GM13977 (cell line): ENCODE measurements around the gene DNHD1.
"Not testable (repeated sequence)": the region's sequence is repeated elsewhere in the genome, so short reads cannot be mapped to it uniquely, and the experiment has no call there.

Experiments used
- DNase-seq: peaks from one replicate; pipeline ENCODE4 v3.0.0; 2012; ENCODE audit warnings: low spot score
- in situ Hi-C: fragments of 300-500 bp; cut with MboI; formaldehyde crosslinking; loops from one replicate; pipeline ENCODE4 v1.12.0; 2022; ENCODE audit warnings: low sequenced_read_pairs, low pct_unique_long_range_greater_than_20kb, mixed read lengths, inconsistent platforms; ENCODE audit not compliant: unreplicated experiment
- TF ChIP-seq, protein P1 (sequence below): IDR thresholded peaks from 2 replicates; pipeline ENCODE4 v1.5.1; 2012; ENCODE audit warnings: mild to moderate bottlenecking, control low read depth; ENCODE audit not compliant: insufficient read depth; ENCODE audit errors: extremely low read depth, missing control alignments

Gene DNHD1

GRCh38 chr11:6498544-6498943 is 1.5 kb downstream of the DNHD1 start:
- no peak for DNase-seq
- in situ Hi-C loops: no loop called here
- TF ChIP-seq, protein P1, sequence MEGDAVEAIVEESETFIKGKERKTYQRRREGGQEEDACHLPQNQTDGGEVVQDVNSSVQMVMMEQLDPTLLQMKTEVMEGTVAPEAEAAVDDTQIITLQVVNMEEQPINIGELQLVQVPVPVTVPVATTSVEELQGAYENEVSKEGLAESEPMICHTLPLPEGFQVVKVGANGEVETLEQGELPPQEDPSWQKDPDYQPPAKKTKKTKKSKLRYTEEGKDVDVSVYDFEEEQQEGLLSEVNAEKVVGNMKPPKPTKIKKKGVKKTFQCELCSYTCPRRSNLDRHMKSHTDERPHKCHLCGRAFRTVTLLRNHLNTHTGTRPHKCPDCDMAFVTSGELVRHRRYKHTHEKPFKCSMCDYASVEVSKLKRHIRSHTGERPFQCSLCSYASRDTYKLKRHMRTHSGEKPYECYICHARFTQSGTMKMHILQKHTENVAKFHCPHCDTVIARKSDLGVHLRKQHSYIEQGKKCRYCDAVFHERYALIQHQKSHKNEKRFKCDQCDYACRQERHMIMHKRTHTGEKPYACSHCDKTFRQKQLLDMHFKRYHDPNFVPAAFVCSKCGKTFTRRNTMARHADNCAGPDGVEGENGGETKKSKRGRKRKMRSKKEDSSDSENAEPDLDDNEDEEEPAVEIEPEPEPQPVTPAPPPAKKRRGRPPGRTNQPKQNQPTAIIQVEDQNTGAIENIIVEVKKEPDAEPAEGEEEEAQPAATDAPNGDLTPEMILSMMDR: no peak

DNA sequence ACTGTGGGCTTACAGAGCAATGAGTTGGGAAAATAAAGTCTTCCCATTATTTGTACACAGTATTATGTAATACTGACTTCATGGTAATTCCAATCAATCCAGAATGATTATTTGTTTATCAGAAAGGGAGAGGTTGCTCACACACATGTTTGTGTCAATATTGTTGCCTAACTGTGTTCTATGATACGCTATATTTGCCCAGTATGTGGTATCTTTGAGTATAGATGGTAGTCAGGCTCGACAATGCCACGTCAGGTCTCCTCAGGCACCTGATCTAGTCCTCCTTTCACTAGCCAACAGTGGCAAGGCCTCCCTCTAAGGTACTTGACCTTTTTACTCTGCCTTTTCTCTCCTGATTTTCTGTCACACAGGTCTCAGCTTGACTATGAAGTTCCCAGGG is 5.3 kb downstream of the DNHD1 start:
- TF ChIP-seq, protein P1: no peak
- DNase-seq: no peak
- in situ Hi-C loops: no loop called here

DNA sequence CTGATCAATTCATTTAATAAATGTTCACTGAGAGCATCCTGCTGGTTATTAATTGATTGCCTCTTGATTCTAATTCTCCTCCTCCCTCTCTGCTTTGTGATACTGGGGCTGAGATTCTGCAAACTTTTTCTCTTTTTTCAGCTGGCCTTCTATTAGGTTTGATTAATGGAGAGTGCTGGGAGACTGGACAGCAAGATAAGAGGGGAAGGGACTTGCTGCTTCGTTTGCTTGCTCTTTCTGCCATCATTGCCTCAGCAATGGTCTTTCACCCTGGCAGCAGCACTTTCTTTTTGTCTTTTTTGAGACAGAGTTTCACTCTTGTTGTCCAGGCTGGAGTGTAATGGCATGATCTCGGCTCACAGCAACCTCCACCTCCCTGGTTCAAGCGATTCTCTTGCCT is 7.1 kb downstream of the DNHD1 start:
- DNase-seq: no peak
- in situ Hi-C loops: no loop called here
- TF ChIP-seq, protein P1: no peak

DNA sequence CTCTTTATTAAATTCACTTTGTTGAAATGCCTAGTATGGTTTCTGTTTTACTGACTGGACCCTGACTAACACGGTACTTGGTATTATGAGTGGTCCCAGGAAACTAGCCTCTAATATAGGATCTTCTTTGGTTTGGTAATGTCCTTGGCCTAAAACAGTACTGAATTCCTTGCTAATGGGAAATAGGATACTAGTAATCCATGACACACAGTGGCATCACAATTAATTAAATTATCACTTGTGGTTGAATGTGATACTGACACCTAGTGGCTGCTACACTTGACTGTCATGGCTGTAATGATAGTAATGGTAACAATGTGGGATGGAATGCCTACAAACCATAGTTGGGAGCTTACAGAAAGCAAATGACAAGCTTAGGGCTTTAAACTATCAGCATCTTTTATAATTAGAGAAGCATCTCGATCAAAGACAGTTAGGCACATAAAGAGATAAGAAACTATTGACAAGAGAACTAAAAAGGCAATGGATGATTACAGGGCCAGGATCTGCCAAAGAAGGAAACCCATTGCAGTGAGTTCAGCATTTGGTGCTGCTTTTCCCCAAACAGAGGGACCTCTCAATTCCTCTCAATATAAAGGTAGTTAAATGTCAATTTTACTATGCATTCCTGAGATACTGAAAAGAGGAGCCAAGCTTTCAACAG is 8.6 kb downstream of the DNHD1 start:
- in situ Hi-C loops: no loop called here
- DNase-seq: peak; percentile 45

GRCh38 chr11:6516865-6517264 is 19.8 kb downstream of the DNHD1 start:
- no peak for DNase-seq
- TF ChIP-seq, protein P1: no peak
- in situ Hi-C loops: no loop called here

More for the DNA sequence above, 8.6 kb downstream of the DNHD1 start:
- TF ChIP-seq, protein P1: peak; percentile 78

DNA sequence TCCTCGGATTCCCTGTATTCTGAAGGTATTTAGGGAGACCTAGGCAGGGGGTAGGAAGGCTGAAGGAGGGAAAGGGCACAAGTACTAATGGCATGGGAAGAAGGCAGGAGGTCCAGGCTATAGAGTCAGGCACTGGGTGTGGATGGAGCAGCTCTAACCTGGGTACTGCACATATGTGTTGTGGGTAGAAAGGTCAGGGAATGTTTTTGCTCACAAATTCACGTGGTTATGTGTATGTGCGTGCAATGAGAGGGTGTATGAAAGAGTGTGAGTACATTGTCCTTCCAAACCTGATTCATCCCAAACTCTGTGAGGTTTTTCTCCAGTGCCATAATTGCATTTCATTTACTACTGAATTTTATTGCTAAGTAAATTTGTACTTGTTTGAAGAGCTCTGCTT is 23.2 kb downstream of the DNHD1 start:
- no peak for DNase-seq
- TF ChIP-seq, protein P1: no peak
- in situ Hi-C loops: no loop called here

DNA sequence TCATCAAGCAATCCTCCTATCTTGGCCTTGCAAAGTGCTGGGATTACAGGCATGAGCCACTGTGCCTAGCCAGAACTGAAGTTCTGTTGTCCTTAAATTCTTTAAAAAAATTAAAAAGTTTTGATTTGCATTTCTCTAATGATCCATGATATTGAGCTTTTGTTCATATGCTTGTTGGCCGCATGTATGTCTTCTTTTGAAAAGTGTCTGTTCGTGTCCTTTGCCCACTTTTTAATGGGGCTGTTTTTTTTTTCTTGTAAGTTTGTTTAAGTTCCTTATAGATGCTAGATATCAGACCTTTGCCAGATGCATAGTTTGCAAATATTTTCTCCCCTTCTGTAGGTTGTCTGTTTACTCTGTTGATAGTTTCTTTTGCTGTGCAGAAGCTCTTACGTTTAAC is 24.9 kb downstream of the DNHD1 start:
- in situ Hi-C loops, DNase-seq: not testable (repeated sequence)
